ENCODE results near the gene HCFC1R1.
A peak's percentile ranks its signal among the peaks of the same experiment; 100 is the strongest.

Gene HCFC1R1

GRCh38 chr16:2991566-2992261, 32.0 kb downstream of the HCFC1R1 start:
- no peak for DNase-seq

DNA sequence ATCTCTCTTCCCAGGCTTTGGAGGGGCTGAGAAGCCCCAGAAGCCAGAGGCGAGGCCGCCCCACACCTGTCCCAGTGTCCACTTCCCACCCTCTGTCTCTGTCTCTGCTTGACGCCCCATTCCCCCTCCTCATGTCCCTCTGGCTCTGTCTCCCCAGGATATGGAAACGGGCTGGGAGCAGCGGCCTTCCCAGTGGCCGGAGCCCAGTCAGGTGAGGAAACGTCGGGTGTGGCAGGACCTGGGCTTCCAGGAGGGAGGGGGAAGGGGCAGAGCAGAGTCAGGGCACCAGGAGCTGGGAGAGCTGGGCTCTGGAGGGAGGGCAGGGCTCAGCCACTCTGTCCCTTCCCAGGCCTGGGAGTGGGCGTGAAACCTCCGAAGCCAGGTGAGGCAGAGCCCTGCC, 32.9 kb downstream of the HCFC1R1 start:
- DNase-seq = no peak

- DNase-seq = no peak
These were observed 35.1 kb downstream of the HCFC1R1 start for GRCh38 chr16:2988590-2989099.

GRCh38 chr16:2987833-2988232, 35.9 kb downstream of the HCFC1R1 start:
- no peak for DNase-seq

DNA sequence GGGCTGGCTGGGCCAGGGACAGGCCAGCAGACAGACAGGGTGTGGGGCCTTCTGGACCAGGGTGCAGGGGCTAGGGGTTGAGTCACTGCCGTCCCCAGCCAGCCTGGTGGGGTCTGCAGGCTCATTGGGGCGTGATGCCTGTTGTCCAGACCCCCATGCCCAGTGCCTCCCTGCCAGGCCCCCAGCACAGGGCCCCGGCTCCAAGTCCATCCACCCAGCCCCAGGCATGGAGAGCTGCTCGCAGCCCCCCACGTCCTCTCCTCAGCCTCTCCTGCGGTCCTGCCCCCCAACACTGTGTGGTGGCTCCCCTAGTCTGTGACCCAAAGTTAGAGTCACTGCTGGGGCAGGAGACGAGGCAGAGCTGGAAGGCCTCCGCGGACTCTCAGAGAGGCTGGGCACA, 36.5 kb downstream of the HCFC1R1 start:
- DNase-seq = no peak

GRCh38 chr16:2986623-2987188, 37.0 kb downstream of the HCFC1R1 start:
- no peak for DNase-seq

GRCh38 chr16:2985893-2986355, 37.8 kb downstream of the HCFC1R1 start:
- DNase-seq = no peak

- no peak for DNase-seq
These were observed 38.3 kb downstream of the HCFC1R1 start for GRCh38 chr16:2985462-2985861.

- DNase-seq = peak; percentile 83
These were observed 40.0 kb downstream of the HCFC1R1 start for GRCh38 chr16:2983706-2984136.

DNA sequence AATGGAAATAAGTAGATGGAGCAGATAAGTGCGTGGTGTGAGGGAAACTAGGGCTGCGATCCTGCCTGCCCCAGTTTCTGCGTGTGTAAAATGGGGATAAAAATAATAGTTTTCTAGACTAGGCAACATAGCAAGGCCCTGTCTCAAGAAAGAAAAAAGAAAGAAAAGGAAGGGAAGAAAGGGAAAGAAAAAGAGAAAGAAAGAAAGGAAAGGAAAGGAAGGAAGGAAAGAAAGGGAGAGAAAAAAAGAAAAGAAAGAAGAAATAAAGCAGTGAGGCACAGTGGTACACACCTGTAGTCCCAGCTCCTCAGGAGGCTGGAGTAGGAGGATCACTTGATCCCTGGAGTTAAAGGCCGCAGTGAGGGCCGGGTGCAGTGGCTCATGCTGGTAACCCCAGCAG, 41.3 kb downstream of the HCFC1R1 start:
- DNase-seq = no peak

GRCh38 chr16:2981899-2982250, 41.9 kb downstream of the HCFC1R1 start:
- no peak for DNase-seq

DNA sequence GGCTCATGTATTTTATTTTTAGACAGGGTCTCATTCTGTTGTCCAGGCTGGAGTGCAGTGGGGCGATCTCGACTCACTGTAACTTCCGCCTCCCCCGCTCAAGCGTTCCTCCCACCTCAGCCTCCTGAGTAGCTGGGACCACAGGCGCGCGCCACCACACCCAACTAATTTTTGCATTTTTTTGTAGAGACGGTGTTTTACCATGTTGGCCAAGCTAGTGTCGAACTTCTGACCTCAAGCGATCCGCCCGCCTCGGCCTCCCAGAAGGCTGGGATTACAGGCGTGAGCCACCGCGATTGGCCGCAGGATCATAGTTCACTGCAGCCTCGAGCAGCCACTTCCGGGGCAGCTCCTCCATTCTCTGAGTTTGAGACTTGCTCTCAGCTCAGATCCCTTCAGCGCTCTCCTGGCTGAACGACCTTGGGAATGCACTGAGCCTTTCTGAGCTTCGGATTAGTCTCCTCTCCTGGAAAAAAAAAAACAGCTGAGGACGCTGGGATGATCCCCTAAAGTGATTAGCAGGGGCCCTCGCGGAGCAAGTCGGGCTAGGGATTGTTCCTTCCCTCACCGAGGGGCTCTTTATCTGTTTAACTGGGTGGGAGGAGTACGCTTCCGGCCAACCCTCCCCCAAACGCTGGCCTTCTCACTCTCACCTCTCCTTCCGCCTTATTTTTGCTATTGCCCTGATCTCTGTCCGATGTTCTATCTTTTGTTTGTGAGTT, 42.4 kb downstream of the HCFC1R1 start:
- no peak for DNase-seq

GRCh38 chr16:2980227-2981176, 43.2 kb downstream of the HCFC1R1 start, which contains the start of gene PKMYT1:
TSS of gene PKMYT1 (minus strand) at chr16:2980446. CDS start at chr16:2979657, 789 bp downstream.
- DNase-seq = peak; percentile 87

- DNase-seq = peak; percentile 45
These were observed 44.0 kb downstream of the HCFC1R1 start for GRCh38 chr16:2979669-2980226.

DNA sequence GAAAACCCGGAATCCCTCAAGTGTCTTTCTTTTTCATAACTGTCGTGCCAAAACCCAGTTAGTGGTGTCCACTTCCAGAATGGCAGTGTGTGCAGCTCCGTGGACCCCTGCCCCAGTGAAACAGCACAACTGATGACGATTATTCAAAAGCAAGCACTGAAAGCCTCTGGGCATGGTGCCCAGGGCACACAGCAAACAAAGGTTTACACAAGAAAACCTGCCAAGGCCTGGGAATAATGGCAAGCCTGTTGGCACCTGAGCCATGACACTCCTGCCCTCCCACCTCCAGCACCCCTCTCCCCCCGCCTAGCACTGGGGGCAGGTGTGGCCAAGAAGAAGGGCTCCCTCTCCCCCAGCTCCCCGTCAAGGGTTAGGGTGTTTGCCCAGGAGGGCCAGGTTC, 46.3 kb downstream of the HCFC1R1 start:
- no peak for DNase-seq

- DNase-seq = no peak
These were observed 47.1 kb downstream of the HCFC1R1 start for GRCh38 chr16:2976673-2977072.

DNA sequence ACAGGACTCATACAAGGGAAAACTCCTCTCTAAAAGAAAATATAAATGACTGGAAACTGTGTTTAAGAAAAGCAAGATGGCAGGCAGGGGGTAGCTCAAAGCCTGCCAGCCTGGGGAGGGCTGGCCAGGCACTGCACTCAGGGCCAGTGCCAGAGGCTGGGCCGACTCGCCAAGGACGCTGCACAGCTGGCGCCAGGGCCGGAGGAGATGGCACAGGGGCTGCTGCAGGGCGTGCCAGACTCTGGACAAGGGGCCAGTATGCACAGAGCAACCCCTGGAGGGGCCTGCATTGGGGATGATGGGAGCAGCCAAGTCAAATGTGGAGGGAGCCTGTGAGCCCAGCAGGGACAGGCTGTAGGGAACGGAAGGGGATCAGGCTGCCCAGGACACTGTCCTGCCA, 47.5 kb downstream of the HCFC1R1 start:
- no peak for DNase-seq

- no peak for DNase-seq
These were observed 48.5 kb downstream of the HCFC1R1 start for GRCh38 chr16:2975161-2975795.

- no peak for DNase-seq
These were observed 49.3 kb downstream of the HCFC1R1 start for GRCh38 chr16:2974319-2975056.

- DNase-seq = no peak
These were observed 50.0 kb downstream of the HCFC1R1 start for GRCh38 chr16:2973605-2974318.
